PC-9 (cell line): Measurements from ENCODE around the gene ASTN2.

Experiments used
- CTCF ChIP-seq: fragments of 200-600 bp; sonication (generic); conservative IDR thresholded peaks from 2 replicates; pipeline ENCODE4 v1.6.1; 2017; ENCODE audit warnings: mixed run types, antibody characterized with exemption, mild to moderate bottlenecking, moderate library complexity
- EZH2 ChIP-seq: fragments of 200-600 bp; sonication (generic); IDR thresholded peaks from 2 replicates; pipeline ENCODE4 v1.8.0; 2017; ENCODE audit warnings: antibody characterized with exemption, low read depth

- TF ChIP-seq CTCF (no peak), EZH2 (no peak)
Observed at GRCh38 chr9:116475201-116475600, 939.7 kb downstream of the ASTN2 start.
